MCF 10A (cell line): ENCODE results near the gene RBM24. TPM values are rescaled to one million over a fixed set of nuclear protein-coding genes. Genes with fewer than 3 reads are reported as not detected.

Experiments
- BruUV-seq: library from RNA; stranded (reverse); fragments of 400-500 nt; replicated peaks from 2 replicates; lab custom pipeline; 2021; lab: Mats Ljungman, UMichigan
- CTCF ChIA-PET: fragments of 300-600 bp; sonication (Branson Sonifier 250); formaldehyde crosslinking; extraction: SDS; loops from one replicate; lab custom pipeline; 2021; ENCODE audit warnings: antibody characterized with exemption, inconsistent platforms; lab: Yijun Ruan, JAX
- POLR2A ChIA-PET: fragments of 300-600, 350-650 bp; sonication (Branson Sonifier 250); formaldehyde crosslinking; extraction: SDS; loops from one replicate; lab custom pipeline; 2020; ENCODE audit warnings: antibody characterized with exemption, inconsistent platforms; lab: Yijun Ruan, JAX
- DNase-seq: peaks from one replicate; pipeline ENCODE4 v3.0.0-alpha.2; 2018; ENCODE audit not compliant: unreplicated experiment
- H3K27ac Mint-ChIP-seq: one replicate; pipeline ENCODE4 v1.8.0; 2022; ENCODE audit warnings: mild to moderate bottlenecking, low read depth, mixed read lengths; ENCODE audit not compliant: unreplicated experiment
- H3K27me3 Mint-ChIP-seq: one replicate; pipeline ENCODE4 v1.8.0; 2022; ENCODE audit warnings: mixed read lengths; ENCODE audit not compliant: insufficient read depth, unreplicated experiment
- H3K36me3 Mint-ChIP-seq: one replicate; pipeline ENCODE4 v1.8.0; 2022; ENCODE audit warnings: mild to moderate bottlenecking, moderate library complexity, mixed read lengths; ENCODE audit not compliant: insufficient read depth, unreplicated experiment
- H3K4me1 Mint-ChIP-seq: one replicate; pipeline ENCODE4 v1.8.0; 2022; ENCODE audit warnings: mixed read lengths; ENCODE audit not compliant: insufficient read depth, unreplicated experiment
- H3K4me3 Mint-ChIP-seq: one replicate; pipeline ENCODE4 v1.8.0; 2022; ENCODE audit warnings: mild to moderate bottlenecking, moderate library complexity, mixed read lengths; ENCODE audit not compliant: unreplicated experiment
- H3K9me3 Mint-ChIP-seq: one replicate; pipeline ENCODE4 v1.8.0; 2022; ENCODE audit warnings: mixed read lengths; ENCODE audit not compliant: unreplicated experiment
- intact Hi-C: fragments of 100-400 bp; cut with micrococcal nuclease; formaldehyde crosslinking; loops from 2 replicates; pipeline ENCODE4 v1.14.1; 2022
- total RNA-seq: library from RNA; stranded (reverse); gene quantifications from 2 replicates; pipeline ENCODE4 v1.2.3, GENCODE V29; 2022
- TF ChIP-seq, protein P1 (sequence below): fragments of 200-600 bp; IDR thresholded peaks from one replicate; pipeline ENCODE4 v1.8.0; 2022; ENCODE audit warnings: antibody characterized with exemption, mild to moderate bottlenecking; ENCODE audit not compliant: unreplicated experiment

The RBM24 gene
- total RNA-seq, 1 experiment from 2014 or later, result not detected

- DNase-seq, result no peak
- H3K36me3 Mint-ChIP-seq, result no peaks in the 10 kb centered on the region
- H3K4me3 Mint-ChIP-seq, result no peak overlapping the region
- H3K9me3 Mint-ChIP-seq, result no peaks in the 10 kb centered on the region
- H3K27ac Mint-ChIP-seq, result no peak overlapping the region
- ChIA-PET CTCF (no interaction called here), POLR2A (no interaction called here)
- BruUV-seq, result no TSS peak
- no peaks in the 10 kb centered on the region for H3K27me3 Mint-ChIP-seq
- intact Hi-C loops, result no loop called here
- no peaks in the 10 kb centered on the region for H3K4me1 Mint-ChIP-seq
- TF ChIP-seq, protein P1, sequence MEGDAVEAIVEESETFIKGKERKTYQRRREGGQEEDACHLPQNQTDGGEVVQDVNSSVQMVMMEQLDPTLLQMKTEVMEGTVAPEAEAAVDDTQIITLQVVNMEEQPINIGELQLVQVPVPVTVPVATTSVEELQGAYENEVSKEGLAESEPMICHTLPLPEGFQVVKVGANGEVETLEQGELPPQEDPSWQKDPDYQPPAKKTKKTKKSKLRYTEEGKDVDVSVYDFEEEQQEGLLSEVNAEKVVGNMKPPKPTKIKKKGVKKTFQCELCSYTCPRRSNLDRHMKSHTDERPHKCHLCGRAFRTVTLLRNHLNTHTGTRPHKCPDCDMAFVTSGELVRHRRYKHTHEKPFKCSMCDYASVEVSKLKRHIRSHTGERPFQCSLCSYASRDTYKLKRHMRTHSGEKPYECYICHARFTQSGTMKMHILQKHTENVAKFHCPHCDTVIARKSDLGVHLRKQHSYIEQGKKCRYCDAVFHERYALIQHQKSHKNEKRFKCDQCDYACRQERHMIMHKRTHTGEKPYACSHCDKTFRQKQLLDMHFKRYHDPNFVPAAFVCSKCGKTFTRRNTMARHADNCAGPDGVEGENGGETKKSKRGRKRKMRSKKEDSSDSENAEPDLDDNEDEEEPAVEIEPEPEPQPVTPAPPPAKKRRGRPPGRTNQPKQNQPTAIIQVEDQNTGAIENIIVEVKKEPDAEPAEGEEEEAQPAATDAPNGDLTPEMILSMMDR, result no peak
Measured at GRCh38 chr6:17341891-17342290, 60.7 kb downstream of the RBM24 start.

DNA sequence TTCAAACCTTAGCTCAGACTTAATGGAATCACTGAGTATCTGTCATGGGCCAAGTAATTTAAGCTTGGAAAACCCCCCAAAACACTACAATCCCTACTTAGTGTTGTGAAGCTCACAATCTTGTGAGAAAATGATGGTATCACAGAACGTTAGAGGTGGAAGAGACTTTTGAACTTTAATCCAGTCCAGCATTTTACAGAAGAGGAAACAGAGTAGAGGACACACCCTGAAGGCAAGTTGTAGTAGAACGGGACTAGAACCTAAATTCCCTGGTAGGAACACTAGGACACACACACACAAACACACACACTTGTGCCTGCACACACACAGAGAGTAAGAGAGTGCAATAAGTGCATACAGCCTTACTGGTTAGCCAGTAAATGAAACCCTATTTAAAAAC, 62.1 kb downstream of the RBM24 start:
- DNase-seq, result no peak
- Mint-ChIP-seq H3K27me3 (no peaks in the 10 kb centered on the region), H3K4me3 (no peak overlapping the region), H3K4me1 (no peaks in the 10 kb centered on the region), H3K36me3 (no peaks in the 10 kb centered on the region), H3K9me3 (no peaks in the 10 kb centered on the region), H3K27ac (no peak overlapping the region)
- intact Hi-C loops, result no loop called here
- BruUV-seq, result no TSS peak
- POLR2A ChIA-PET, result no interaction called here
- TF ChIP-seq, protein P1, result no peak
- CTCF ChIA-PET, result no interaction called here

Other genes starting within 250 kb of the RBM24 start
- not detected in 2 replicates for gene STMND1, start 179.3 kb upstream of the RBM24 start, total RNA-seq
- 12.3 and 14.3 TPM in 2 replicates for gene CAP2, start 112.2 kb downstream of the RBM24 start, total RNA-seq